ENCODE results near the gene FAF2. TPM values are rescaled to one million over a fixed set of nuclear protein-coding genes. Genes with fewer than 3 reads are reported as not detected.

FAF2 gene
- total RNA-seq, 1 donor from 2014 or later, result 31.8 TPM

DNA sequence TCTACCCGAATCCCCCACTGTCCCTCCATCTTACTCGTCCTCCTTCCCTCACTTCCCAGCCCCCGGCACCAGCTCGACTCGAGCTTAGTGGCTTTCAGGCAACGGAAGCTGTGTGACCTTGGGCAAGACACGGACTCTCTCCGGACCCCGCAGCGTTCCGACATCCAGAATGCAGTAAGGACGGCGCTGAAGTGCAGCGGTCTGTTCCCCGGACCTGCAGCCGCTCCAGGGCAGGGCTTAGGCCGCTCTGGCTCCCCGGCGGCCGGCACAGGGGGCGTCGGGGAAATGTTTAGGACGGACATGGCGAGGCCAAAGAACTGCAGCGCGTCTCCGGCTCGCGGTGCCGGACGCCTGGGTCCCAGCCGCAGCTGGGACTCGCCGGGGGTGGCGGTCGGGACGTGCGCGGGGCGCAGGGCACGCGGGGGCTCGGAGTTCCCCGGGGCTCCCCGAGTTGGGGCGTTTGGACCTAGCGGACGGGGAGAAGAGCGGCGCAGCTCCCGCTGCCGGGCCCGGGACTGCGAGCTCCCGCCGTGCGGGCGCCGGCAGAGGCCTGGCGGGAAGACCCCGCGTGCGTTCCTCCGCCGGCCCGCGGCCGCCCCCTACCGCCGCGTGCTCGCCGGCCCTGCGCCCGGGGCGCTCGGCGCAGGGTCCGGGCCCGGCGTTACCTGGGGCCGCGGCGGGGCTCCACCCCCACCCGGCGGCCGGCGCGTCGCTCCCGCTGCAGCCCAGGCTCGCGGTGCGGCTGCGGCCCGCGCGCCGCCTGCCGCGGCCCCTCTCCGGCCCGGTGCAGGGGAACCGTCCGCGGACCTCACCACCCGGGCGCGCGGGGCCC lies 94.6 kb downstream of the FAF2 start:
- ATAC-seq, result peak; percentile 48 to 57
- DNase-seq, result no peak
- no peaks in the 10 kb centered on the region for H3K36me3 ChIP-seq
- peak overlapping the region; percentile 76 for H3K4me3 ChIP-seq
- peak overlapping the region; percentile 79 for H3K27ac ChIP-seq
- peaks cover 47% of the 10 kb centered on the region for H3K4me1 ChIP-seq
- TF ChIP-seq, protein P1, sequence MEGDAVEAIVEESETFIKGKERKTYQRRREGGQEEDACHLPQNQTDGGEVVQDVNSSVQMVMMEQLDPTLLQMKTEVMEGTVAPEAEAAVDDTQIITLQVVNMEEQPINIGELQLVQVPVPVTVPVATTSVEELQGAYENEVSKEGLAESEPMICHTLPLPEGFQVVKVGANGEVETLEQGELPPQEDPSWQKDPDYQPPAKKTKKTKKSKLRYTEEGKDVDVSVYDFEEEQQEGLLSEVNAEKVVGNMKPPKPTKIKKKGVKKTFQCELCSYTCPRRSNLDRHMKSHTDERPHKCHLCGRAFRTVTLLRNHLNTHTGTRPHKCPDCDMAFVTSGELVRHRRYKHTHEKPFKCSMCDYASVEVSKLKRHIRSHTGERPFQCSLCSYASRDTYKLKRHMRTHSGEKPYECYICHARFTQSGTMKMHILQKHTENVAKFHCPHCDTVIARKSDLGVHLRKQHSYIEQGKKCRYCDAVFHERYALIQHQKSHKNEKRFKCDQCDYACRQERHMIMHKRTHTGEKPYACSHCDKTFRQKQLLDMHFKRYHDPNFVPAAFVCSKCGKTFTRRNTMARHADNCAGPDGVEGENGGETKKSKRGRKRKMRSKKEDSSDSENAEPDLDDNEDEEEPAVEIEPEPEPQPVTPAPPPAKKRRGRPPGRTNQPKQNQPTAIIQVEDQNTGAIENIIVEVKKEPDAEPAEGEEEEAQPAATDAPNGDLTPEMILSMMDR (IDR thresholded peaks at IDR 0.05), result no peak
- no peaks in the 10 kb centered on the region for H3K27me3 ChIP-seq (ENCODE audit: low read depth)
- H3K9me3 ChIP-seq, result no peaks in the 10 kb centered on the region
- intact Hi-C loops (cut with DNase I), result no loop called here

DNA sequence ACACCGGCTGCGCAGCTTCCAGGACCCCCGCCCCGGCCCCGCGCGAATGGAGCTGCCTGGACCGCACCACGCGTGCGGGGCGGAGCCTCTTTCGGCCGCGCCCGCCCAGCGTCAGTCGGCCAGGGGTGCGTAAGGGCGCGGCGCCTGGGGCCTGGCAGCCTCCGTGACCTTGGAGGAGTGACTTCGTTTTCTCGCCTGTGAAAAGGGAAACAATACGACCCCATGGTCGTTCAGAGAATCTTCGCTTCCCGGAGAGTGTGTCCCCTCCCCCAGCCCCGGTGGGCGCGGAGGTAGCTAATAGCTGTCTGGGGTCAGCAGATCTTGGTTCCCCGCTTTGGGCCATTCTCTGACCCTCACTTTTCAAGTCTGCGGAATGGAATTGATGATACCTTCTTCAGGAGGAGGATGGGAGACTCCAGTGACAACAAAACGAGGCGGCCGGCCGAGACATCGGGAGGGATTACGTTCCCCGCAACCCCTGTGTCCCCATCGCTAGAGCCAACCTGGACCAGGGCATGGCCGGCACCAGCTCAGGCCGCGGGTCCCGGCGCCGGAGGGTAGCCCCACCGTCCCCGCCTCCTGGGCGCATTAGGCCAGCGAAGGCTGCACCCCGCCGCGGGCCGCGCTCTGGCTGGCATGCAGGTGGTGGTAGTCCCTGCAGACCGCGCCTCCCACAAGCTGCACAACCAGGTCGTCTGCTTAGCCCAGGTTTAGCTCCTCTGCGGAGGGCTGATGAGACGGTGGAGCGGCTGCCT lies 95.4 kb downstream of the FAF2 start:
- Histone ChIP-seq H3K4me3 (peak overlapping the region; percentile 76), H3K36me3 (no peaks in the 10 kb centered on the region), H3K27ac (peak overlapping the region; percentile 78), H3K4me1 (peaks cover 40% of the 10 kb centered on the region), H3K27me3 (ENCODE audit: low read depth) (no peaks in the 10 kb centered on the region), H3K9me3 (no peaks in the 10 kb centered on the region)
- intact Hi-C loops (cut with DNase I), result no loop called here
- DNase-seq (peak; percentile 87), ATAC-seq (peak; percentile 89 to 90)
- TF ChIP-seq, protein P1 (IDR thresholded peaks at IDR 0.05), result no peak

DNA sequence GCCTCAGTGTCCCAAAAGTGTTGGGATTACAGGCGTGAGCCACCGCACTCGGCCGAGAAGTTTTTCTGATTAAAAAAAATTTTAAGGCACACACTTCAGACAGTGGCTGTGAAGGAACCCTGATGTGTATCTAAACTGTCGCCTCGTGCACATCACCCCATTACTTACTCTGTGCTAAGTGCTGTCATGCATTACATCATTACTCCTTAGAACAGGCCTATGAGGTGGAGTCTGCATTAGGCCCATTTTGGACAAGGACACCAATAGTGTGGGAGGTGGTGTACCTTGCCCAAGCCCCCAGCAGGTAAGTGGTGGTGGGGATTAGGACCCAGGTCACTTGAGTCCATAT lies 97.2 kb downstream of the FAF2 start:
- H3K36me3 ChIP-seq, result no peaks in the 10 kb centered on the region
- TF ChIP-seq, protein P1 (IDR thresholded peaks at IDR 0.05), result no peak
- H3K9me3 ChIP-seq, result no peaks in the 10 kb centered on the region
- H3K27me3 ChIP-seq (ENCODE audit: low read depth), result no peaks in the 10 kb centered on the region
- DNase-seq, result no peak
- ATAC-seq, result no peak
- H3K27ac ChIP-seq, result no peak overlapping the region
- no peak overlapping the region for H3K4me3 ChIP-seq
- H3K4me1 ChIP-seq, result peaks cover 32% of the 10 kb centered on the region
- intact Hi-C loops (cut with DNase I), result no loop called here

DNA sequence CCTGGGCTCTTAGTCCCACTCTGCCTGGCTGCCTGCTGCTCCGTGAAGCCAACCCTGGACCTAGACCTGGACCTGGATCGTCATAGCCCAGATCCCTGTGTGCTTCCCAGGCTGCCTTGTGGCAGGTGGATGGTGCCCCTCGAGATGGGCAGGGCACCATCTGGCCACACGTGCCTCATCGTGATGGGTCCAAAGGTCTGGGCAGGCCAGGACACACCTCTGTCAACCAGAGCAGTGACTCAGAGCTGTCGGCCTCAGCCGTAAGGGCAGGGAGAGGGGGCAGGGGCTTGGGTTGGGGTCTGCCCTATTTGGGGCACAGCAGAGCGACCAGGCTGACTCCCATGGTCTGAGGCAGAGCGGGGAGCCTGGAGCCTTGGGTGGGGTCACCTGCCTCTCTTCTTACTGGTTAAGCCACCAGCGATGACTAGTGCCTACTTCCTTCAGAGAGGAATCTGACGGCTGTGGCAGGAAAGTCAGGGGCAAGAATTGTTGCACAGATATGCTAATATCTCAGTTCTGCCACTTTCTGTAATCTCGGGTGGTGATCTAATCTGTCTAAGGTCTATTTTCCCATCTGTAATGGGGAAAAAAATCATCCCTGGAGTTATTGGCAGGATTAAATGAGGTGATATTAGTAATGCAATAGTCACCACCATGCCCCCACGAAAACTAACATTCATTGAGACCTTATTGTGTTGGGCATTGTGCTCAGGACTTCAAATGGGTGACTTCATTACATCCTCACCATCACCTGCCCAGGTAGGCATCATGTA lies 97.7 kb downstream of the FAF2 start:
- TF ChIP-seq, protein P1 (IDR thresholded peaks at IDR 0.05), result no peak
- no peak overlapping the region for H3K4me3 ChIP-seq
- H3K9me3 ChIP-seq, result no peaks in the 10 kb centered on the region
- H3K27ac ChIP-seq, result no peak overlapping the region
- DNase-seq (no peak), ATAC-seq (no peak)
- intact Hi-C loops (cut with DNase I), result no loop called here
- H3K4me1 ChIP-seq, result peaks cover 26% of the 10 kb centered on the region
- H3K36me3 ChIP-seq, result no peaks in the 10 kb centered on the region
- H3K27me3 ChIP-seq (ENCODE audit: low read depth), result no peaks in the 10 kb centered on the region

DNA sequence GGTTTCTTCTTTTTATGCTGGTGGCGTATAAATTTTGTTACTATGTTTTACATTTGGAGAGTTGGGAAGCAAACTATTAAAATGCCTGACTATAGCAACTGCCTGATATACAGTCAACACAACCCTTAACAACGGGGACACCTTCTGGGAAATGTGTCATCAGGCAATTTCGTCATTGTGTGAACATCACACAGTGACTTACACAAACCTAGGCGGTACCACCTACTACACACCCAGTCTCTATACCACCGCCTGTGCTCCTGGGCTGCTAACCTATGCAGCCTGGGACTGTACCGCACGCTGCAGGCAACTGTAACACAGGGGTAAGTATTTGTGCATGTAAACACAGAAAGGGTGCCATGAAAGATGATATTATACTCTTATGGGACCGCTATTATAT lies 99.6 kb downstream of the FAF2 start:
- Histone ChIP-seq H3K27me3 (ENCODE audit: low read depth) (peaks cover 9% of the 10 kb centered on the region), H3K4me3 (no peak overlapping the region), H3K4me1 (peaks cover 8% of the 10 kb centered on the region), H3K9me3 (no peaks in the 10 kb centered on the region), H3K27ac (no peak overlapping the region), H3K36me3 (no peaks in the 10 kb centered on the region)
- DNase-seq (no peak), ATAC-seq (no peak)
- TF ChIP-seq, protein P1 (IDR thresholded peaks at IDR 0.05), result no peak
- intact Hi-C loops (cut with DNase I), result no loop called here

All from lower lobe of right lung (tissue), 2 donors.